NCI-H2196 (cell line): Measurements from ENCODE around the gene EFHC2.
"Not testable (repeated sequence)": the region's sequence is repeated elsewhere in the genome, so short reads cannot be mapped to it uniquely, and the experiment has no call there.

Experiments used
- DNase-seq: peaks from one replicate; lab custom pipeline; 2025; ENCODE audit not compliant: unreplicated experiment; lab: John Stamatoyannopoulos, UW

Gene EFHC2

GRCh38 chrX:44234116-44234515 is 109.4 kb downstream of the EFHC2 start:
- DNase-seq = no peak

- no peak for DNase-seq
Measured at GRCh38 chrX:44232081-44232480, 111.4 kb downstream of the EFHC2 start.

DNA sequence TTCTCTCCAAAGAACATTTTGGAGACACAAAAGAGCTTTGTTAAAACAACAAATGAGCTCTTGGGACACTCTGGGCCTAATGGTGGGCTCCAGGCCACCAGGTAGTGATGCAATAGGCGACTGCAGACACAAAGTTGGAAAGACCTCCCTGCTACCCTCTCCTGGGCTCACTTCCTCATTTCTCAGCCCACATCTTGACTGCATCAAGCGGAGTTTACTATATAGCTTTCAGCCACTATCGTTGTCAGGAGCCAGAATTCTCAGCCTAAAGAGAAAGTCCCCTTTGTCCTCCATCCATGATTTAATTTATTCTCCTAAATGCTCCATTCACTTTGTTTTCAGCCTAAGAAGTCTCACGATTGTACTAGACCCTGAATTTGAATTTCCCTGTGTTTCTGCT is 114.9 kb downstream of the EFHC2 start:
- no peak for DNase-seq

DNA sequence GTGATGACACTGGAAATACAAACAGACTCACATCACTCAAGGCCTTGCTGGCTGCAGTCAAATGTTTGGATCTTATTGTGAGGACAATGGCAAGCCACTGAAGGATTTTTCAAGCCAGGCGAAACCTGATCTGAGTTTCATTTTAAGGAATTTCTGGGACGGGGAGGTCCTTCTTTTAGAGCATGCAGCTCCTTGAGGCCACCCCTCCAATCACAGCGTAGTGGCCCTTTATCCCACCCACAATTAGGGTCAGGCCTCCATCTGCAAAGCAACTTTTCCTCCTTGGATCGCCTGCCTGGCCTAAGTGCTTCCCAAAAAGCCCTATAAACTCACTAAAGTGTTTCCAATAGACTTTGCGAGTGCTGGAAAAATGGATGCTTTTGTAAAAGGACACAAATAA is 115.5 kb downstream of the EFHC2 start:
- no peak for DNase-seq

DNA sequence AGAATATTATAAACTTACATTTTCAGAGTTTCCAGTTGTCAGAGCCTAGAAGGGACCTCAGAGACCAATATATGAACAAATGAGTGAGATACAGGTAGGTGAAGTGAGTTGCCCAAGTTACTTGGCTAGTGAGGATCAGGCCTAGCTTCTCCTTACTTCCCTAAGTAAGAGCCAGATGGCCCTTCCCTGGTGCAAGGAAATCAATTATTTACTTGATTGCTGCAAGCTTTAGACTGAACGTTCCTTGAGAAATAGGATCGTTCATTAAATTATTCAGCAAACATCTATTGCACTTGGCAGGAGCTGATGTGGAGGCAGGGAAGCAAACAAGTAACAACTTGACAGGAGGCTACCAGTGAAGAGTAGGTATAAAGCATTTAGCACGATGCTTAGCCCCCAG is 117.8 kb downstream of the EFHC2 start:
- DNase-seq = no peak

DNA sequence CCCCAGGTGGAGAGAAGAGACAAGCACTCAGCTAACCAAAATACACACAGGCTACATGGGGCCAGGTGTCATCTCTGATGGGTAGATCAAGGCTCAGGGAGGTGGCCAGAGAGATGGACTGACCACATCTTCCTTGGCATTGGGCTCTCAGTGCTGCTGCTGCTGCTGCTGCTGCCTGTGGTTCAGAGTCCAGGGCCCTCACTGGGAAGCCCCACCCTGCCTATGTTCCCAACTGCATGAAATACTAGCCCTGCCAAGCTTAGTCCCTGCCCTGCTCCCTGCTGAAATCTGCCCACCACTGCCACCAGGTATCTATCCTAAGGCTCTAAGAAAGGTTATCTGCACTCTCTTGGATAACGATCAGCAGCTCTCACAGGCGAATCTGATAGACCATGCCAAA is 118.7 kb downstream of the EFHC2 start:
- no peak for DNase-seq

DNA sequence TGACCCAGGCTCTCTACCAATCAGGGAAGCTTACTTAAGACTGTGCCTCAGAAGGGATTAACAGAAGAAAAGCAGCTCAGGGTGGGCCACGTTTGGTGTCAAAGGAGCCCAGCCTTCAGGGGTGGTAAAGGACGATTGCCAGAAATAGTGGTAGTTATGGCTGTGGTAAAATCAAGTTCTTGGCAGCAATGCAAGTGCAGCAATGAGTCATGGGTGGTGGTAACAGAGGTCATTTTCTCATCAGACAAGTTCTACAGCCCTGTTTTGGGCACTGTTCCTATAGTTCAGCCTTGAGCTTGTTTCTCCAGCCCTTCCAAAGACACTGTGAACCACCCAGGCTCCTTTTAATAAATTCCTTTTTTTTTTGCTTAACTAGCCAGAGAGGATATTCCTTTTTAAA is 120.3 kb downstream of the EFHC2 start:
- no peak for DNase-seq

DNA sequence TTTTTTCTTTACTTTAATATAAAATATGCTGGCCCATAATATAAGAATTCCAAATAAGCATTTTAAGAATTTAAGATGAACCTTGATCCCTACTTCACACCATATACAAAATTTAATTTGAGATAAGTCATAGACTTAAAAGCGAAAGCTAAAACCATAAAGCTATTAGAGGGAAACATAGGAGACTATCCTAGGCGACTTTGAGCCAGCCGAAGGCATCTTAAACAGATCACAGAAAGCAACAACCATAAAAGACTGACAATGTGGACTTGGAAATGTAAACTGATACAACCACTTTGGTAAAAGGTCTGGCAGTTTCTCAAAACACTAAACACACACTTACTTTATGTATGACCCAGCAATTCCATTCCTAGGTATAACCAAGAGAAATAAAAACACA is 125.0 kb downstream of the EFHC2 start:
- no peak for DNase-seq

DNA sequence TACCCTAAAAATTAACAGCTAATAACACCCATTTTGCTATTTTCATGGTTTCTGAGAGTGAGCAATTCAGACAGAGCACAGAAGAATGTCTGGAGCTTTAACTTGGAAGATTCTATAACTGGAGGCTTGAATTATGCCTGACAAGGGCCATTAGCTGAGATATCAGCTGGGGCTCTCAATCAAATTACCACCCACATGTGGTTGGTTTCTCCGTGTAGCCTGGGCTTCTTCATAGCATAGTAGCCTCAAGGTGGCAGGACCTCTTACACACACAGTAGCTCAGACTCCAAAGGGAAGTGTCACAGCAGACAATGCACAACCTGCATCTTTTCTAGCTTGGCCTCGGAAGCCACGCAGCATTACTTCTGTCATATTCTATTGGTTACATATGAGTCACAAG is 127.3 kb downstream of the EFHC2 start:
- no peak for DNase-seq

DNA sequence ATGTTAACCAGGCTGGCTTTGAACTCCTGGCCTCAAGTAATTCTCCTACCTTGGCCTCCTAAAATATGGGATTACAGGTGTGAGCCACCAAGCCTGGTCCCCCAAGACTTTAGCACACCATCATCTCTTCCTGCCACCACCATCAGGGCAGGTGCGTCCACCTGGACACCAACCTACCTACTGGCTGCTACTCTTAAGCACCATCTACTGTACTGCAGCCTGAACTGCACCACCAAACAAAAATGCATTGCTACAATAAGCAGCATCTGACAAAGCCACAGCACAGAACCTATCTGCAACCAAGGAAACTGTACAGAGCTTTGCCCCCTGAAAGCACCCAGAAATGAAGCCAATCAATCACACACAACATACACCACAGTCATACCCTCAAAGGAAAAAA is 139.7 kb downstream of the EFHC2 start:
- DNase-seq = no peak

DNA sequence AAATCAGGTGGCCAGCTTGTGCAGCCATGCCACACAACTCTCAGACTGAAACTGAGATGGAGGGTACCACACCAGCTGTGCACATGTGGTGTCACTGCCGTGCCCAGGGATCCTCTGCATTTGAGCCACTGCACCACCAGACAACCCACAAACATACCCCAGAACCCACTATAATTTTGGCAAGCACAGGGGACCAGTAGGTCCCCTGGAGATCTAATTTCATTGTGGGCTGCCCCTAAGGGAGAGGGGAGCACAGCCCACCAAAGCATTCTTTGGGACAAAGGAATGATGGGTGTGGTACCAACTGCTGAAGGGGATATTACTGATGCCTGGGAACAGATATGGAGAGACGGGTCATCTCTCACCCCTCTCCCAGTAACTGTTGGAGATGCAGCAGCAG is 140.9 kb downstream of the EFHC2 start:
- no peak for DNase-seq

DNA sequence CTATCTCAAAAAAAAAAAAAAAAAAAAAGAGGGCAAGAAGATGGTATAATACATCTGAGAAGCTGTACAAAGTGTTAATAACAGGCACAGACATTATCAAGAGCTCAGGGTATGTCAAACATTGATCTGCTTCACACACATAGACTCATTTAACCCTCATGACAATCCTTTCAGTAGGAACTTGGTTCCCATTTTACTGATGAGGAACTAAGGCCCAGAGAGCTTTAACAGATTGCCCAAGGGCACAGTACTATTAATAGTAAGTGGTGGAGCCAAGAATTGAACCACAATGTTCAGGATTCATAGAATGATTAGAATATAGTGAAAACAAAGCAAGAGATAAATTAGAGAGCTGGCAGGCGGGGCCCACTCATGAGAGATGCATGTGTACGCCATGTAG is 154.4 kb downstream of the EFHC2 start:
- DNase-seq = no peak

DNA sequence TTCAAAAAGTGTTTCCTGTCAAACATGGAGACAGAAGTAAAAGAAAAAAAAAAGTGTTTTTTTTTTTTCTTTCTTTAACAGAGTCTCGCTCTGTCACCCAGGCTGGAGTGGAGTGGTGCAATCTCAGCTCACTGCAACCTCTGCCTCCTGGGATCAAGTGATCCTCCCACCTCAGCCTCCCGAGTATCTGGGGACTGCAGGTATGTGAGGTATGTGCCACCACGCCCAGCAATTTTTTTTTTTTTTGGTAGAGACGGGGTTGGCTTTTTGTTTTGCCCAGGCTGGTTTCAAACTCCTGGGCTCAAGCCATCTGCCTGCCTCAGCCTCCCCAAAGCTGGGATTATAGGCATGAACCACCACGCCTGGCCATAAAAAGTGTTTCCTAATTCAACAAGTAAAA is 155.6 kb downstream of the EFHC2 start:
- not testable (repeated sequence) for DNase-seq

- peak; percentile 73 for DNase-seq
Measured at GRCh38 chrX:44183329-44183728, 160.1 kb downstream of the EFHC2 start.

DNA sequence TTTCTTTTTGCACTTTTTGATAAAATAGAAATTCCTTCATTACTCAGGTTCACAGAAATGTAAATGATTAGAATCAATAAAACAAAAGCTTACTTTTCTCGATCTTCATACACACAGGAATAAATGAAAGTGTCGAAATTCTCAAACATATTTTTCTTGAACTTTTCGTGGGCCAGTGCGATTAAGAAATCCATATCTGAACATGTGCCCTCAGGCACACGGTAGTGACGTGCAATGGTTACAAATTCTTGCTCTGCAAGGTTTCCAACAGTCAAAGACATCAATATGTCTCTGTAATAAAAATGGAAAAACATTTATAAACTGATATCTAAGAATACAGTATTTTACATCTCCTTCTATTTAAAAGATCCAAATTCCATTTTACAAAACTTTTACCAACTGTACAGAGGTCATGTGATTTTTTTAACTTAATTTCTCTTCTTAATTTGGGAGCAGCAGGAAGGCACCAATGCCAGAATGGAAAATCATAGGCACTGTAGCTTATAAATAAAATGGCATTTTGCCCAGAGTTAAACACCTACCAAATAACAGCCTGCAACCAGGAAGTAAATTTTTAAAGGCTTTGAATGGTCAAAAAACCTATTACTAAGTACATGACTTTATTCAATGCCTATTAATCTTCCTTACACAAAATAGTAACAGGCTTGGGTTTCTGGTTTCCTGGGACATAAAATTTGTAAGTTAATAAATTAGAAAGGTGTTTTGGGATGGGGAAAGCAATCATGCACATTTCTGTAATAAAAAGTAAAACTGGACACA is 165.0 kb downstream of the EFHC2 start:
- peak; percentile 4 for DNase-seq

GRCh38 chrX:44175455-44175854 is 168.0 kb downstream of the EFHC2 start:
- DNase-seq = no peak

- DNase-seq = no peak
Measured at GRCh38 chrX:44174061-44174460, 169.4 kb downstream of the EFHC2 start.

DNA sequence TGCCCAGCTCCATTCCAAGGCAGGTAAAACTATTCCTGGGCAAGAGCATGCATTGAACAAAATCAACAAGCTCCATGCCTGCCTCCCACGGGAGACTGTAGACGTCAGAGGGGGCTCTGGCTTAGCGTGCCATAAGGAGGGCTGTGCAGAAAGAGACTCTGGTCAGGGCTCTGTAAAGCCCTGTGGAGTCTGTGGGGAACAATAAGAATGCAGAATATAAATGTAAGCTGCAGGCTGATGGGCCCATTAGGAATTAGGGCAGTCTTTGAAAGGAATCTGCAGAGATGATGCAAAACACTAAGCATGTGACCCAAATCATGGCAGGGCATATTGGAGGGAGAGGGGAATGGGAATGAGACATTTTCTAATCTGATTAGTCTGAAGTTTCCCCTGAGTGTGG is 170.3 kb downstream of the EFHC2 start:
- no peak for DNase-seq

DNA sequence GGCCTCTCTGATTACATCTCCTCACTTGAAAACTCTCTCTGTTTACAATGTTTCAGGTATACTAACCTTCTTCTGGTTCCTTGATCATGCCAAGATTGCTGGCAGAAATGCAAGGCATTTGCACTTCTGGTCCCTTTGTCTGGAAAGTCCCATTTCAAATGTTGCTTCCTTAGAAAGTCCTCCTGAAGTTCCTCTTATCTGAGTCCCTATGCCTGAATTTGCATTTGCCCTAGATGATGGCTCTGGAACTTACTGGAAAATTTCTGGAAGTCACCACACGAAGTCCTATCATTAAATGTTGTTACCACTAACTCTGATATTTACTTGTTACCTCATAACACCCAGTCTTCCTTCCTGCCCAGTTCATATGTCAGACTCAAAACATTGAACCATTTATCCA is 176.4 kb downstream of the EFHC2 start:
- no peak for DNase-seq

DNA sequence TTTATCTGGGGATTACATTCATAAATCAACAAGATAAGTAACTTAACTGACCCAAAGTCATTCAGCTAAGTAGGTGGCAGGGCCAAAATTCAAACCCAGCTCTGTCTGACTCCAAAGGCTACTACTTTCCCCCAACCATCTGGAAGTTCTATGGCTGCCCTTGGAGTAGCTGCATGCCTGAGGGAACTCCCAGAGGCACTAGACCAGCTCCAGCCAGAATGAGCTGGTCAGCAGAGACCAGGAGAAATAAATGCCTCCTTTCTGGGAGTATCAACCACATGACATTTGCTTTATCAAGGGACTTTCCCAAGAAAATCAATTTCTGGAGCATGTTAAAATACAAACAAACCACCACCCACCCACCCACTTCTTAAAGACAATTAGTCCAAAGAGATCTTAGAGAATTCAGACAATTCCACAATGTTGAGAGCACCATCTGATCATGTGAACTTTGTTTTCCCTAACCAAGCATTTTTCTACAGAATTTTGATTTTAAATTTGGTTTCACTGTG is 180.5 kb downstream of the EFHC2 start:
- DNase-seq = no peak

GRCh38 chrX:44157858-44158257 is 185.6 kb downstream of the EFHC2 start:
- no peak for DNase-seq

DNA sequence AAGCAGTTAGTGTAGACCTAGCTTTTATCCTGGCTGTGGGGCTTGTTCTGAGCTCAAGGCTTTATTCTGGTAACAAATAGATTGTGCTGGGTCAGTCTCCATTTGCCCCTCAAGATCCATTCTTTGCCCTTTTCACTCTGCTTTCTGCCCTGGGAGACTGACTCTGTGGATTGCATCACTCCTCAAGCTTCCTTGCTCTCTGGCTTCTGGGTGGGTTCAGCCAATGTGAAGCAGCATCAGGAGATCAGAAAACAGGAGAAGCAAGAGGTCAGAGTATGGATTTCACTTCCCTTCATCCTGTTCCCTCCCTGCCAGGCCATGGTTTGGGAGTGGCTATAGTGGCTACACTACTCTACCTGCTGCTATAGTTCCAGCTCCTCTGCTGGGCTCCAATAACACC is 186.2 kb downstream of the EFHC2 start:
- DNase-seq = no peak

- DNase-seq = no peak
Measured at GRCh38 chrX:44156726-44157125, 186.7 kb downstream of the EFHC2 start.
